ENCODE data around the gene PDCL2.

- TF ChIP-seq CTCF (IDR thresholded peaks at IDR 0.05; ENCODE audit: low read depth, low read length) = no peak
- TF ChIP-seq EZH2phosphoT487 (IDR thresholded peaks at IDR 0.05; ENCODE audit: low read depth) = no peak
Observed at GRCh38 chr4:55530691-55531090, 61.4 kb downstream of the PDCL2 start.
